Endothelial cell of umbilical vein (primary cell): ENCODE measurements around the gene FOXE1. TPM values are rescaled to one million over a fixed set of nuclear protein-coding genes. Genes with fewer than 3 reads are reported as not detected.

Source experiments
- BruUV-seq: library from RNA; stranded (reverse); fragments of 400-500 nt; replicated peaks from 2 replicates; lab custom pipeline; 2021; lab: Mats Ljungman, UMichigan
- CTCF ChIA-PET: fragments of 300-600, 350-600 bp; sonication (Branson Sonifier 250); formaldehyde crosslinking; loops from one replicate; lab custom pipeline; 2021; ENCODE audit warnings: antibody characterized with exemption, inconsistent platforms; lab: Charles Lee
- POLR2A ChIA-PET: fragments of 300-600, 350-600 bp; sonication (Branson Sonifier 250); formaldehyde crosslinking; loops from one replicate; lab custom pipeline; 2021; ENCODE audit warnings: antibody characterized with exemption, inconsistent platforms; lab: Charles Lee
- DNase-seq: peaks from one replicate; pipeline ENCODE4 v3.0.0-alpha.2; 2011; ENCODE audit warnings: low read depth, low spot score
- FAIRE-seq: peaks from 2 replicates; lab custom pipeline; 2011; peaks lifted over from hg19 to GRCh38; lab: Jason Lieb, UNC
- H2AFZ ChIP-seq: 2 replicates; pipeline ENCODE4 v1.6.0; 2012; ENCODE audit warnings: low read depth, low read length, control low read depth, inconsistent platforms
- H3K27ac ChIP-seq: 2 replicates; pipeline ENCODE4 v1.5.1; 2011; ENCODE audit warnings: low read depth, mild to moderate bottlenecking, control low read depth, low read length, moderate library complexity; ENCODE audit not compliant: insufficient read depth
- H3K27me3 ChIP-seq, 2 experiments: 2 replicates each; pipeline versions ENCODE4 v1.6.0 to v1.6.1; 2011; ENCODE audit warnings: low read length in 2 of 2, mixed read lengths in 1 of 2; ENCODE audit not compliant: control insufficient read depth in 2 of 2, insufficient read depth in 2 of 2
- H3K36me3 ChIP-seq, 2 experiments: 2 replicates in 1 of 2; 3 replicates in 1 of 2; pipeline ENCODE4 v1.5.1; 2011; ENCODE audit warnings: low read length in 2 of 2, mild to moderate bottlenecking in 1 of 2, moderate library complexity in 1 of 2; ENCODE audit not compliant: control insufficient read depth in 2 of 2, insufficient read depth in 2 of 2; ENCODE audit errors: extremely low read depth in 1 of 2
- H3K4me1 ChIP-seq: 3 replicates; pipeline ENCODE4 v1.5.1; 2011; ENCODE audit warnings: mild to moderate bottlenecking, low read length; ENCODE audit not compliant: control insufficient read depth, insufficient read depth; ENCODE audit errors: extremely low read depth
- H3K4me2 ChIP-seq: 2 replicates; pipeline ENCODE4 v1.6.1; 2011; ENCODE audit warnings: low read length, control low read depth, mixed read lengths; ENCODE audit not compliant: insufficient read depth
- H3K4me3 ChIP-seq, 3 experiments: fragments of 200-600 bp in 1 of 3; sonication (generic), shearing (Covaris generic) in 1 of 3; replicated peaks in 1 of 3; 2 replicates each; pipeline ENCODE4 v1.5.1; 2011 to 2016; ENCODE audit warnings: control low read depth in 3 of 3, low read length in 3 of 3, mild to moderate bottlenecking in 2 of 3, inconsistent platforms in 1 of 3, low read depth in 1 of 3, moderate library complexity in 1 of 3; ENCODE audit not compliant: insufficient read depth in 1 of 3
- H3K79me2 ChIP-seq: 2 replicates; pipeline ENCODE4 v1.6.0; 2012; ENCODE audit warnings: low read length, inconsistent platforms; ENCODE audit not compliant: control insufficient read depth, insufficient read depth
- H3K9ac ChIP-seq: replicated peaks from 2 replicates; pipeline ENCODE3; 2011; ENCODE audit warnings: low read length, control low read depth; ENCODE audit not compliant: insufficient read depth; ENCODE audit errors: extremely low read depth
- H3K9me1 ChIP-seq: replicated peaks from 3 replicates; pipeline ENCODE4 v1.6.0; 2011; ENCODE audit warnings: mild to moderate bottlenecking, low read length; ENCODE audit not compliant: control insufficient read depth, insufficient read depth; ENCODE audit errors: extremely low read depth
- H3K9me3 ChIP-seq: replicated peaks from 2 replicates; pipeline ENCODE4 v1.5.1; 2012; ENCODE audit warnings: low read length, inconsistent platforms; ENCODE audit not compliant: control insufficient read depth, insufficient read depth
- H4K20me1 ChIP-seq: replicated peaks from 2 replicates; pipeline ENCODE3; 2011; ENCODE audit warnings: mild to moderate bottlenecking, low read length; ENCODE audit not compliant: control insufficient read depth, insufficient read depth; ENCODE audit errors: extremely low read depth
- EZH2 ChIP-seq: IDR thresholded peaks from 2 replicates; pipeline ENCODE4 v1.6.1; 2012; ENCODE audit warnings: borderline replicate concordance, low read depth, mild to moderate bottlenecking, moderate library complexity, low read length, inconsistent platforms; ENCODE audit not compliant: severe bottlenecking
- FOS ChIP-seq: IDR thresholded peaks from 2 replicates; pipeline ENCODE4 v1.6.1; 2011; ENCODE audit warnings: mild to moderate bottlenecking, low read length, moderate library complexity, borderline replicate concordance; ENCODE audit not compliant: insufficient read depth
- GATA2 ChIP-seq: IDR thresholded peaks from 2 replicates; pipeline ENCODE4 v1.7.0; 2011; ENCODE audit warnings: low read depth, mild to moderate bottlenecking, moderate library complexity, mixed read lengths, low read length; ENCODE audit not compliant: insufficient read length, insufficient read depth
- JUN ChIP-seq: IDR thresholded peaks from 2 replicates; pipeline ENCODE4 v1.6.1; 2011; ENCODE audit warnings: borderline replicate concordance, low read depth; ENCODE audit not compliant: insufficient read length, insufficient read depth
- MYC ChIP-seq: IDR thresholded peaks from one replicate; pipeline ENCODE4 v1.6.1; 2011; ENCODE audit warnings: mild to moderate bottlenecking, low read depth, low read length
- POLR2A ChIP-seq: IDR thresholded peaks from 2 replicates; pipeline ENCODE4 v1.6.1; 2012; ENCODE audit warnings: low read depth, mild to moderate bottlenecking, control low read depth, low read length
- POLR2AphosphoS5 ChIP-seq: IDR thresholded peaks from 2 replicates; pipeline ENCODE4 v1.6.1; 2012; ENCODE audit warnings: low read depth, mild to moderate bottlenecking, control low read depth, low read length, moderate library complexity; ENCODE audit not compliant: insufficient read depth
- dilution Hi-C: fragments of 300-500 bp; cut with MboI; formaldehyde crosslinking; loops from one replicate; pipeline ENCODE4 v1.15.0; 2019; ENCODE audit warnings: low sequenced_read_pairs; ENCODE audit not compliant: extremely low pct_ligation_motif_present
- intact Hi-C: fragments of 100-400 bp; cut with micrococcal nuclease; formaldehyde crosslinking; loops from one replicate; pipeline ENCODE4 v1.10.0; 2022
- polyA plus RNA-seq, 4 experiments: library from polyadenylated mRNA; depleted of rRNA in 3 of 4; stranded (reverse) in 3 of 4; unstranded in 1 of 4; fragments of >200 nt; gene quantifications; 2 replicates each; pipeline versions ENCODE4 v1.2.1 to v1.2.3, GENCODE V29; 2011 to 2012; ENCODE audit warnings: missing spikeins in 1 of 4
- total RNA-seq: library from RNA; stranded (reverse); gene quantifications from 2 replicates; pipeline ENCODE4 v1.2.3, GENCODE V29; 2021
- TF ChIP-seq, protein P1 (sequence below), 2 donors: IDR thresholded peaks; 1 replicate in 1 of 2; 2 replicates in 1 of 2; pipeline ENCODE4 v1.5.1; 2011; ENCODE audit warnings: low read length in 2 of 2, mild to moderate bottlenecking in 2 of 2, moderate library complexity in 2 of 2, control low read depth in 1 of 2, inconsistent platforms in 1 of 2, low read depth in 1 of 2; ENCODE audit not compliant: insufficient read depth in 1 of 2; ENCODE audit errors: extremely low read depth in 1 of 2
- TF ChIP-seq, protein P2 (sequence below): IDR thresholded peaks from 2 replicates; pipeline ENCODE4 v1.6.1; 2011; ENCODE audit not compliant: insufficient read depth, insufficient read length

Gene FOXE1
- total and polyA plus RNA-seq, 2 donors (not counting 3 experiments of a cell fraction or from before 2014, with no cell fraction given), result not detected

DNA sequence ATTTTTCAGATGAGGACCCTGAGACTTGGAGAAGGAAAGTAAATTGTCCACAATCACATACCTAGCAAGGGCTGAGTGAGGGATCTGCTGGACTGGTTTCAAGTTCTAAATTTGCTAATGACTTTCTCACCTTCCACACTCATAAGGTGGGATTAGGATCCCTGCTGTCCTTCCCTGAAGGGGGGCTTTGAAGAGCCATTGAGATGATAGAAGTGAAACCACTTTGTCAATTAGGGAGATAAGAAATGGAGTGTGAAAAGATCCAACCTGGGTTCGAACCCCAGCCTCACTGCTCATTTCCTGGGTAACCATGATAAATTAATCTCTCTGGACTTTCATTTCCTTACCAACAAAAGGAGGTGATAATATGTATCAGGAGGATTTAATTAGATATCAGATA is 32.7 kb upstream of the FOXE1 start:
- dilution Hi-C loops, result no loop called here

GRCh38 chr9:97830884-97831829 is 21.9 kb upstream of the FOXE1 start:
- BruUV-seq, result no TSS peak
- TF ChIP-seq MYC, result no peak
- TF ChIP-seq, protein P1, sequence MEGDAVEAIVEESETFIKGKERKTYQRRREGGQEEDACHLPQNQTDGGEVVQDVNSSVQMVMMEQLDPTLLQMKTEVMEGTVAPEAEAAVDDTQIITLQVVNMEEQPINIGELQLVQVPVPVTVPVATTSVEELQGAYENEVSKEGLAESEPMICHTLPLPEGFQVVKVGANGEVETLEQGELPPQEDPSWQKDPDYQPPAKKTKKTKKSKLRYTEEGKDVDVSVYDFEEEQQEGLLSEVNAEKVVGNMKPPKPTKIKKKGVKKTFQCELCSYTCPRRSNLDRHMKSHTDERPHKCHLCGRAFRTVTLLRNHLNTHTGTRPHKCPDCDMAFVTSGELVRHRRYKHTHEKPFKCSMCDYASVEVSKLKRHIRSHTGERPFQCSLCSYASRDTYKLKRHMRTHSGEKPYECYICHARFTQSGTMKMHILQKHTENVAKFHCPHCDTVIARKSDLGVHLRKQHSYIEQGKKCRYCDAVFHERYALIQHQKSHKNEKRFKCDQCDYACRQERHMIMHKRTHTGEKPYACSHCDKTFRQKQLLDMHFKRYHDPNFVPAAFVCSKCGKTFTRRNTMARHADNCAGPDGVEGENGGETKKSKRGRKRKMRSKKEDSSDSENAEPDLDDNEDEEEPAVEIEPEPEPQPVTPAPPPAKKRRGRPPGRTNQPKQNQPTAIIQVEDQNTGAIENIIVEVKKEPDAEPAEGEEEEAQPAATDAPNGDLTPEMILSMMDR (IDR thresholded peaks at IDR 0.05; ENCODE audit: extremely low read depth in 1 of 2, insufficient read depth in 1 of 2, low read depth in 1 of 2, low read length in 2 of 2), result no peak
- TF ChIP-seq, protein P2, sequence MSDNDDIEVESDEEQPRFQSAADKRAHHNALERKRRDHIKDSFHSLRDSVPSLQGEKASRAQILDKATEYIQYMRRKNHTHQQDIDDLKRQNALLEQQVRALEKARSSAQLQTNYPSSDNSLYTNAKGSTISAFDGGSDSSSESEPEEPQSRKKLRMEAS, result no peak
- no peak for TF ChIP-seq FOS
- no peak for TF ChIP-seq POLR2AphosphoS5
- no peak for TF ChIP-seq EZH2
- TF ChIP-seq JUN, result no peak
- TF ChIP-seq POLR2A, result no peak
- TF ChIP-seq GATA2, result no peak
- H3K4me1 ChIP-seq, result no peaks in the 10 kb centered on the region
- intact Hi-C loops (no loop called here), dilution Hi-C loops (no loop called here)
- no peaks in the 10 kb centered on the region for H3K9me3 ChIP-seq
- H3K79me2 ChIP-seq, result no peaks in the 10 kb centered on the region
- POLR2A ChIA-PET, result no interaction called here
- H3K4me2 ChIP-seq, result no peak overlapping the region
- no peaks in the 10 kb centered on the region for H4K20me1 ChIP-seq
- H3K9ac ChIP-seq, result no peak overlapping the region
- no peaks in the 10 kb centered on the region for H3K9me1 ChIP-seq
- FAIRE-seq (no peak), DNase-seq (no peak)
- H3K27me3 ChIP-seq, result peaks cover 22 to 35% of the 10 kb centered on the region in 2 experiments
- no peak overlapping the region for H3K4me3 ChIP-seq
- H3K27ac ChIP-seq, result no peak overlapping the region
- CTCF ChIA-PET, result interaction anchor here (1.7 kb wide), 1 partner anchor 13 kb away, joined by 5 read pairs; no protein-coding TSS in a partner anchor
- H2AFZ ChIP-seq, result no peak overlapping the region
- no peaks in the 10 kb centered on the region for H3K36me3 ChIP-seq

More for the DNA sequence above, 32.7 kb upstream of the FOXE1 start:
- no peak overlapping the region for H3K4me3 ChIP-seq
- no peaks in the 10 kb centered on the region for H3K4me1 ChIP-seq
- no peaks in the 10 kb centered on the region for H3K36me3 ChIP-seq
- no peak overlapping the region for H3K4me2 ChIP-seq
- no peaks in the 10 kb centered on the region for H3K79me2 ChIP-seq
- no peaks in the 10 kb centered on the region for H4K20me1 ChIP-seq
- TF ChIP-seq, protein P2, result no peak
- no peak for TF ChIP-seq JUN
- no peak for TF ChIP-seq POLR2A
- H3K9me1 ChIP-seq, result no peaks in the 10 kb centered on the region
- H3K27me3 ChIP-seq, result peaks cover 22 to 43% of the 10 kb centered on the region in 2 experiments
- no peak overlapping the region for H2AFZ ChIP-seq
- H3K27ac ChIP-seq, result no peak overlapping the region
- H3K9me3 ChIP-seq, result no peaks in the 10 kb centered on the region
- intact Hi-C loops, result no loop called here
- no peak overlapping the region for H3K9ac ChIP-seq
- no TSS peak for BruUV-seq
- FAIRE-seq (no peak), DNase-seq (no peak)
- CTCF ChIA-PET, result interaction anchor here (1.1 kb wide), 1 partner anchor 25 kb away, joined by 4 read pairs; no protein-coding TSS in a partner anchor
- POLR2A ChIA-PET, result no interaction called here
